H1 (cell line): ENCODE data around the gene FSCN2. TPM values are rescaled to one million over a fixed set of nuclear protein-coding genes. Genes with fewer than 3 reads are reported as not detected.

Source experiments
- CTCF ChIA-PET: fragments of 300-600 bp; sonication (Branson Sonifier 250); formaldehyde crosslinking; loops from one replicate; lab custom pipeline; 2021; ENCODE audit not compliant: partially characterized antibody; lab: Charles Lee
- POLR2A ChIA-PET: fragments of 300-600 bp; sonication (Branson Sonifier 250); formaldehyde crosslinking; loops from one replicate; lab custom pipeline; 2021; ENCODE audit warnings: inconsistent platforms; ENCODE audit not compliant: partially characterized antibody; lab: Charles Lee
- DNase-seq, 2 experiments: peaks; one replicate each; pipeline versions ENCODE4 v3.0.0 to v3.0.0-alpha.2; 2010 to 2022; ENCODE audit warnings: low spot score in 2 of 2, low read depth in 1 of 2, mixed read lengths in 1 of 2
- FAIRE-seq: peaks from 2 replicates; lab custom pipeline; 2011; peaks lifted over from hg19 to GRCh38; lab: Jason Lieb, UNC
- H2AFZ ChIP-seq: 2 replicates; pipeline ENCODE4 v1.8.1; 2012; ENCODE audit warnings: low read length, inconsistent platforms
- H2AK5ac ChIP-seq: 2 replicates; pipeline ENCODE4 v1.6.1; 2013; ENCODE audit warnings: low read depth, low read length
- H2BK120ac ChIP-seq: replicated peaks from 2 replicates; pipeline ENCODE3; 2013; ENCODE audit warnings: low read depth, low read length, inconsistent platforms
- H2BK12ac ChIP-seq: 2 replicates; pipeline ENCODE4 v1.6.1; 2013; ENCODE audit warnings: low read depth, low read length
- H2BK15ac ChIP-seq: 2 replicates; pipeline ENCODE4 v1.6.1; 2013; ENCODE audit warnings: low read length
- H2BK20ac ChIP-seq: 2 replicates; pipeline ENCODE4 v1.6.1; 2013; ENCODE audit warnings: low read length
- H2BK5ac ChIP-seq: 2 replicates; pipeline ENCODE4 v1.6.1; 2013; ENCODE audit warnings: low read depth, low read length
- H3K14ac ChIP-seq: 2 replicates; pipeline ENCODE4 v1.6.1; 2013; ENCODE audit warnings: inconsistent platforms; ENCODE audit not compliant: insufficient read length
- H3K18ac ChIP-seq: 2 replicates; pipeline ENCODE4 v1.6.1; 2013; ENCODE audit warnings: low read length; ENCODE audit errors: extremely low read depth
- H3K23ac ChIP-seq: 2 replicates; pipeline ENCODE4 v1.6.1; 2013; ENCODE audit warnings: inconsistent platforms; ENCODE audit not compliant: insufficient read length
- H3K23me2 ChIP-seq: 2 replicates; pipeline ENCODE4 v1.6.1; 2013; ENCODE audit warnings: low read depth, low read length
- H3K27ac ChIP-seq: 2 replicates; pipeline ENCODE4 v1.6.1; 2011; ENCODE audit warnings: low read depth, low read length, inconsistent platforms
- H3K27me3 ChIP-seq, 4 experiments: replicated peaks in 1 of 4; 1 replicate in 1 of 4; 2 replicates in 3 of 4; pipeline versions ENCODE4 v1.6.1 to v1.8.1; 2011 to 2013; ENCODE audit warnings: low read length in 3 of 4, mild to moderate bottlenecking in 3 of 4, inconsistent platforms in 2 of 4, mixed read lengths in 2 of 4, moderate library complexity in 1 of 4; ENCODE audit not compliant: control insufficient read depth in 3 of 4, insufficient read depth in 3 of 4; ENCODE audit errors: extremely low read depth in 1 of 4
- H3K36me3 ChIP-seq, 4 experiments: 2 replicates each; pipeline versions ENCODE4 v1.6.1 to v1.8.1; 2011 to 2013; ENCODE audit warnings: mild to moderate bottlenecking in 4 of 4, low read length in 3 of 4, moderate library complexity in 2 of 4, control low read depth in 1 of 4, inconsistent platforms in 1 of 4; ENCODE audit not compliant: insufficient read depth in 4 of 4, control insufficient read depth in 2 of 4
- H3K4ac ChIP-seq: replicated peaks from 2 replicates; pipeline ENCODE3; 2013; ENCODE audit warnings: low read length, low read depth, mixed read lengths, inconsistent platforms; ENCODE audit not compliant: insufficient read length
- H3K4me1 ChIP-seq, 4 experiments: replicated peaks in 1 of 4; 1 replicate in 1 of 4; 2 replicates in 3 of 4; pipeline versions ENCODE4 v1.6.1 to v1.8.1; 2011 to 2013; ENCODE audit warnings: low read length in 3 of 4, inconsistent platforms in 2 of 4, mixed read lengths in 1 of 4; ENCODE audit not compliant: insufficient read depth in 4 of 4, control insufficient read depth in 3 of 4
- H3K4me2 ChIP-seq, 2 experiments: 2 replicates each; pipeline versions ENCODE4 v1.6.1 to v1.8.1; 2011 to 2013; ENCODE audit warnings: low read depth in 2 of 2, low read length in 2 of 2, control low read depth in 1 of 2, inconsistent platforms in 1 of 2, mild to moderate bottlenecking in 1 of 2; ENCODE audit not compliant: insufficient read depth in 1 of 2
- H3K4me3 ChIP-seq, 4 experiments: fragments of 200-600, 300-600 bp in 1 of 4; sonication (generic), shearing (Covaris generic), sonication (Bioruptor Twin) in 1 of 4; 2 replicates each; pipeline versions ENCODE4 v1.5.1 to v1.8.1; 2011 to 2016; ENCODE audit warnings: low read length in 4 of 4, low read depth in 3 of 4, control low read depth in 2 of 4, inconsistent platforms in 2 of 4, mild to moderate bottlenecking in 2 of 4, mixed read lengths in 1 of 4, moderate library complexity in 1 of 4; ENCODE audit not compliant: insufficient read depth in 2 of 4; ENCODE audit errors: extremely low read depth in 1 of 4
- H3K56ac ChIP-seq: replicated peaks from 2 replicates; pipeline ENCODE3; 2013; ENCODE audit warnings: low read depth, mild to moderate bottlenecking, mixed read lengths, low read length, inconsistent platforms; ENCODE audit not compliant: insufficient read length
- H3K79me1 ChIP-seq: 2 replicates; pipeline ENCODE4 v1.6.1; 2013; ENCODE audit warnings: low read depth, low read length, control low read depth
- H3K79me2 ChIP-seq, 2 experiments: 2 replicates each; pipeline versions ENCODE4 v1.6.1 to v1.8.1; 2012 to 2013; ENCODE audit warnings: low read length in 2 of 2, mild to moderate bottlenecking in 2 of 2, inconsistent platforms in 1 of 2; ENCODE audit not compliant: insufficient read depth in 2 of 2, control insufficient read depth in 1 of 2
- H3K9ac ChIP-seq, 4 experiments: replicated peaks in 1 of 4; 1 replicate in 1 of 4; 2 replicates in 3 of 4; pipeline versions ENCODE4 v1.6.1 to v1.8.1; 2011 to 2013; ENCODE audit warnings: low read depth in 3 of 4, low read length in 3 of 4, control low read depth in 2 of 4, mild to moderate bottlenecking in 2 of 4, moderate library complexity in 2 of 4, inconsistent platforms in 1 of 4; ENCODE audit errors: extremely low read depth in 1 of 4
- H3K9me3 ChIP-seq, 2 experiments: 2 replicates each; pipeline versions ENCODE4 v1.6.1 to v1.8.1; 2012 to 2013; ENCODE audit warnings: mild to moderate bottlenecking in 2 of 2, moderate library complexity in 2 of 2, control low read depth in 1 of 2, inconsistent platforms in 1 of 2, low read depth in 1 of 2, low read length in 1 of 2, mixed read lengths in 1 of 2; ENCODE audit not compliant: insufficient read depth in 2 of 2
- H4K20me1 ChIP-seq, 2 experiments: replicated peaks in 1 of 2; 2 replicates each; pipeline versions ENCODE3 to v1.8.1; 2011 to 2013; ENCODE audit warnings: inconsistent platforms in 2 of 2, low read length in 2 of 2, mild to moderate bottlenecking in 1 of 2; ENCODE audit not compliant: insufficient read depth in 2 of 2, control insufficient read depth in 1 of 2
- H4K5ac ChIP-seq: 2 replicates; pipeline ENCODE4 v1.6.1; 2013; ENCODE audit warnings: low read length, low read depth, mixed read lengths, inconsistent platforms; ENCODE audit not compliant: insufficient read length
- H4K8ac ChIP-seq: 2 replicates; pipeline ENCODE4 v1.8.0; 2013; ENCODE audit warnings: mild to moderate bottlenecking, moderate library complexity, low read length, inconsistent platforms; ENCODE audit not compliant: insufficient read depth; ENCODE audit errors: extremely low read depth
- H4K91ac ChIP-seq: replicated peaks from 2 replicates; pipeline ENCODE3; 2013; ENCODE audit warnings: low read length, mixed read lengths, inconsistent platforms; ENCODE audit not compliant: insufficient read length
- ATF3 ChIP-seq: IDR thresholded peaks from 2 replicates; pipeline ENCODE4 v1.6.1; 2011; ENCODE audit warnings: low read depth, mild to moderate bottlenecking, low read length; ENCODE audit not compliant: insufficient read depth
- KDM5A ChIP-seq: fragments of 200-600 bp; IDR thresholded peaks from 2 replicates; pipeline ENCODE4 v1.7.1; 2012; ENCODE audit warnings: mild to moderate bottlenecking, low read length, inconsistent platforms, mixed read lengths
- SP1 ChIP-seq: IDR thresholded peaks from 2 replicates; pipeline ENCODE4 v1.6.1; 2011; ENCODE audit warnings: low read depth, low read length
- YY1 ChIP-seq: IDR thresholded peaks from 2 replicates; pipeline ENCODE4 v1.6.1; 2011; ENCODE audit warnings: low read depth, mild to moderate bottlenecking, low read length
- WGBS, 2 experiments: shearing (Covaris generic) in 1 of 2; methylation state at CpG; one replicate each; pipeline versions ENCODE4 v1.1.6 to v1.1.7; 2013 to 2015; ENCODE audit warnings: low lambda C conversion rate in 2 of 2, mixed read lengths in 2 of 2, inconsistent platforms in 1 of 2, low coverage in 1 of 2, missing lambda C conversion rate in 1 of 2; ENCODE audit not compliant: insufficient replicate concordance in 2 of 2, insufficient coverage in 1 of 2, insufficient read length in 1 of 2; ENCODE audit errors: extremely low coverage in 1 of 2, missing lambda C conversion rate in 1 of 2; 5-methylcytosine and 5-hydroxymethylcytosine counted together
- polyA plus RNA-seq, 7 experiments: library from polyadenylated mRNA; depleted of rRNA in 3 of 7; stranded (reverse) in 5 of 7; unstranded in 2 of 7; fragments of >200 nt in 5 of 7; fragments of 200-250 nt in 2 of 7; gene quantifications; 1 replicate in 5 of 7; 2 replicates in 1 of 7; 4 replicates in 1 of 7; pipeline versions ENCODE4 v1.2.1 to v1.2.3, GENCODE V29; 2011 to 2013; ENCODE audit warnings: missing spikeins in 2 of 7, mixed read lengths in 2 of 7
- total RNA-seq: library from RNA; stranded (reverse); fragmentation: NEBNext Ultra II Directional; extraction: Animal tissue kit (Norgen Biotek cat#: 25700); gene quantifications from 2 replicates; pipeline ENCODE4 v1.2.1, GENCODE V29; 2021

The FSCN2 gene
- total and polyA plus RNA-seq, 2 of the 8 experiments (the other 6 are each of a cell fraction or from before 2014, with no cell fraction given), result 0.18 to 0.30 TPM

GRCh38 chr17:81567191-81567590, 39.0 kb downstream of the FSCN2 start:
- H2BK120ac ChIP-seq, result no peak overlapping the region
- H2AK5ac ChIP-seq, result no peak overlapping the region
- H3K9me3 ChIP-seq, result no peaks in the 10 kb centered on the region
- peaks cover 26 to 89% (median 55%) of the 10 kb centered on the region in 4 experiments for H3K36me3 ChIP-seq
- H4K20me1 ChIP-seq, result peaks cover 4 to 13% of the 10 kb centered on the region in 2 experiments
- H3K4me3 ChIP-seq, result no peak overlapping the region
- ChIA-PET POLR2A (interaction anchor here (1.4 to 2.1 kb wide), 2 partner anchors 12 to 15 kb away, joined by 4 to 6 read pairs; no protein-coding TSS in a partner anchor), CTCF (interaction anchor here (0.5 to 3.2 kb wide), 5 partner anchors 9 to 314 kb away, joined by 3 to 11 read pairs (median 4); no protein-coding TSS in a partner anchor)
- H3K56ac ChIP-seq, result no peak overlapping the region
- no peak overlapping the region for H2AFZ ChIP-seq
- no peaks in the 10 kb centered on the region; the same call in 1 of the 2 replicates for H3K79me1 ChIP-seq
- no peak overlapping the region for H3K18ac ChIP-seq
- no peak overlapping the region for H4K5ac ChIP-seq
- H3K27me3 ChIP-seq, result no peaks in the 10 kb centered on the region
- no peak overlapping the region for H4K91ac ChIP-seq
- no peak for FAIRE-seq
- H2BK12ac ChIP-seq, result no peak overlapping the region
- H2BK20ac ChIP-seq, result no peak overlapping the region
- no peak overlapping the region for H3K23ac ChIP-seq
- H3K23me2 ChIP-seq, result no peaks in the 10 kb centered on the region
- no peak overlapping the region for H3K14ac ChIP-seq
- H3K9ac ChIP-seq, result no peak overlapping the region
- H2BK5ac ChIP-seq, result no peak overlapping the region
- no peaks in the 10 kb centered on the region for H3K79me2 ChIP-seq
- 98% methylated on average over 4 of the region's 4 CpGs; no CpG with 5 or more reads in 1 of the 2 experiments for WGBS, 2 experiments
- H3K27ac ChIP-seq, result no peak overlapping the region
- no peak overlapping the region; the same call in 1 of the 2 replicates for H4K8ac ChIP-seq
- no peak overlapping the region for H3K4me2 ChIP-seq
- H3K4me1 ChIP-seq, result no peaks in the 10 kb centered on the region
- H3K4ac ChIP-seq, result no peak overlapping the region
- no peak for DNase-seq
- no peak overlapping the region for H2BK15ac ChIP-seq
- no peak for TF ChIP-seq SP1
- TF ChIP-seq KDM5A, result no peak
- TF ChIP-seq YY1, result no peak
- no peak for TF ChIP-seq ATF3
